ENCODE results near the gene CA10.

- TF ChIP-seq CTCF (IDR thresholded peaks at IDR 0.05) (no peak), POLR2A (IDR thresholded peaks at IDR 0.05) (no peak)
These were observed 528.3 kb downstream of the CA10 start for GRCh38 chr17:51630101-51630671.

Measured in vagina (tissue), 2 donors.